Measurements from ENCODE around the gene PDE8A.

Gene PDE8A

DNA sequence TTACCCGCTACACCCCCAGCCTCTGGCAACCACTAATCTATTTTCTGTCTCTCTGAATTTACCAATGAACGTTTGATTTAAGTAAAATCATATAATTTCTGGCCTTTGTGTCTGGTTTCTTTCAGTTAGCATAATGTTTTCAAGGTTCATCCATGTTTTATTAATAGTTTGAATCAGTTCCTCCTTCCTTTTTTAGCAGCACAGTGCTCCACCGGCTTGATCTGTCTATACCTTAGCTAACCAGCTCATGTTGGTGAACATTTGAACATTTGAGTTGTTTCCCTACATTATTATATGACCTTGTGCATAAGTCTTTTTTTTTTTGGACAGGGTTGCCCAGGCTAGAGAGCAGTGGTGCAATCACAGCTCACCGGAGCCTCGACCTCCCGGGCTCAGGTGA is 33.3 kb downstream of the PDE8A start:
- no peak for DNase-seq

DNA sequence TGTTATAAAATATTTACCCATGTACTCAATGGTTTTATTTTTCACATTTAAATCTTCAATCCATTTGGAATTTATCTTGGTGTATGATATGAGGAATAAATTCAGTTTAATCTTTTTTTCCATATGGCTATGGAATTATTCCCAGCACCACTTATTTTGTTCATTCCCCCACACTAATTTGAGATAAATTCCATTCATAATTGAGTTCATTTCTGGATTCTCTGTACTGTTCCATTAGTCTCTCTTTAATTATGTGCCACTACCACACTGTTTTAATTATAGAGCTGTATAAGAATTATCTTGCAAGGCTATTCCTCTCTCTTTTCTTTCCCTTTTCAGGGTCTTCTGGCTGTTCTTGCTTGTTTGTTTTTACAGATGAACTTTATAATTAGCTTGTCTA is 34.6 kb downstream of the PDE8A start:
- no peak for DNase-seq

- DNase-seq = no peak
These were observed 38.3 kb downstream of the PDE8A start for GRCh38 chr15:85019815-85020590.

DNA sequence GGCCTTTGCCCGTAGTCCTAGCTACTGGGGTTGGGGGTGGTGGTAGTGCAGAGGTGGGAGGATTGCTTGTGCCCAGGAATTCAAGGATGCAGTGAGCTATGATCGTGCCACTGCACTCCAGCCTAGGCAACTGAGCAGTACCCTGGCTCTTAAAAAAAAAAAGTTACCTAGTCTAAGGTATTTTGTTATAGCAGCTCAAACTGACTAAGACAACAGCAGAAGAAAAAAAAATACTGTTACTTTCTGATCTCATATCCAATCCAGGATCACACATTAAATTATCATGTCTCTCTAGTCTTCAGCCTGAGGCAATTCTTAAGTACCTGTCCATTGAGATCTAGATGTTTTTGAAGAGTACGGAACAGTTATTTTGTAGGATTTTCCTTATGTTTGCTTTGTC is 39.8 kb downstream of the PDE8A start:
- DNase-seq = no peak

- no peak for DNase-seq
These were observed 41.3 kb downstream of the PDE8A start for GRCh38 chr15:85022860-85023403.

- no peak for DNase-seq
These were observed 42.3 kb downstream of the PDE8A start for GRCh38 chr15:85024003-85024402.

GRCh38 chr15:85024509-85025336 is 43.1 kb downstream of the PDE8A start:
- no peak for DNase-seq

DNA sequence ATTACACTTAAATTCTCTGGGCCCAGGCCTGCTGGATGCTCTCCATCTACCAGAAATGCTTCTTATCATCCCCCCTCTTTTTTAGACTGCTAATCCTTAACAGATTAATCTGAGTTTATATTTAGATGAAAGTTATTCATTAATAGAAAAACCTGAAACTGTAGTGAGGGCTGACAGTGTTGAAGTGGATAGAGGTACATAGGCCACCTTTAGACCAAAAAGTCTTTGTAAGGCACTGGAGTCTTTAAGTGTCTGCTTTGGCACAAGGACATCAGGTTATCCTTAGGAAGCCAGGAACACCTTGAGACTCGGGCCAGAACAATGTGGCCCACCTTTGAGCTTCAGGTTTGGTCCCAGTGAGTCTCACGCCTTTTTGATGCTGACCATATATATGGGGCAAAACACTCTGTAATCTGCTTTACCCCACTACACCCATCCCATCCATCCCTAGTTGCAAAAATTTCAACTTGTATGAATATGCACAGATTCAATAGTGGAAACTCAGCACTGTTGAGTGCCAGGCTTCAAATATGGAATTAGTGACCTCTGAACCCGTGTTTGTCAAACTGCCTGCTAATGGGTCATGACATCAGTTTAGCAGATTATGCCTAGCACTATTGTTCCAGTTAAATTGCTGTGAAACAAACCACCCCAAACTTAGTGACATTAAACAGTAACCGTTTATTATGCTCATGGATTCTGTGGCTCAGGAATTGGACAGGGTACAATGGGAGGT is 44.0 kb downstream of the PDE8A start:
- DNase-seq = no peak

DNA sequence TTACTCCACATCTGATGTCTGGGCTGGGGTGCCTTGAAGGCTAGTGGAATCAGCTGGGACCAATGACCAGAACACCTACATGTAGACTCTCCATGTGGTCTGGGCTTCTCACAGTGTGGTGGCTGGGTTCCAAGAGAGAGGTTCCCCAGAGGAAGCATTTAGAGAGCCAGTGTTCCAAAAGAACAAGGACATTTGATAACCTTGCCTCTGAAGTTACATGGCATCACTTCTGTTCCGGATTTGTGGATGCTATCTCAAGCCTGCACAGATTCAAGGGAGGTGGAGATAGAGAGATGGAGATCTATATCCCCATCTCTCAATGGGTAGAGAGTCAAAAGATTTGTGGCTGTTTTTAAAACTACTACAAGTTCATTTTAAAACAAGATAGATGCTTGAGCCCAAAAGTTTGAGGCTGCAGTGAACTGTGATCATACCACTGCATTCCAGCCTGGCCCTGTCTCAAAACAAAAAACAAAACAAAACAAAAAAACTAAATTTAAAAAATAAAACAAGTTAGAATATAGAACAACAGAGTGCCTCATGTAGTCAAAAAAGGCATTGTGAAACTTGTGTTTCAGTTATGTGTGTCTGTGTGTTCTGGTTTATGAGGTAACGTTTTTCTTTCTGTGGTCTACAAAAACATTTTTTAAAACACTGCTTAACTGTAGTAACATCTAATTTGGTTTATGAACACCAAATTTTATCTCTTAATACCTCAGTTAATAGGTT is 44.8 kb downstream of the PDE8A start:
- no peak for DNase-seq

DNA sequence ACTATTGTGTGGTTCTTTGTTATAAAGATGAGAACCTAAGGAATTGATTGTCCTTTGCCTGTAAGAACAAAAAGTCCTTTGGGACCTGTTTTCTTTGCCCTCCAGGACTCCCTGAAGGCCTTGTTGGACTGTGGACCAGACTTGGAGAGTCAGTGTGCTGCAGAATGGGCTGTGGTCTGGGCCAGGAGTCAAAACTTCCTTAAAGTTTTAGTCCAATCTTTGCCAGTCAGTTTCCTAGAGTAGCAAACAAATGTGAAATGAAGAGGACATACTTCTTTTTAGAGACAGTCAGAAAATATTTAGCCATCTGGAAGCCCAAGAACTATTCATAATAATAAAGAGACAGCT is 45.4 kb downstream of the PDE8A start:
- DNase-seq = no peak

DNA sequence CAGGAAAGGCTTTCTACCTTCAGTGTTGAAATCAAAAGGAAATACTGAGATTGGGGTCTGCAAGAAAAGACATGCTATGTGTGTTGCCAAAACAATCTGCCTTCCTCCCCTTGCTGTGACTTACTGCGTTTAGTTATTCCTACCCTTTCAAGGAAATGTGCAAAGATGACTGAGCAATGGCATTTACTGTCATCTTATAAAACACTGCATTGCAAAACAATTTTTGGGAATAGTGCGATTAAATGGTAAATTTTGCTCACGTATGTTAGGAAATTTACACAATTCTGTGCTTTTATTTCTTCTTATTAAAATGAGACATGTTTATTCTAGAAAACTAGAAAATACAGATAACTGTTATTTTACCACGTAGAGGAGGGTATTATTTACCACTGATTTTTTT is 45.8 kb downstream of the PDE8A start:
- no peak for DNase-seq

- DNase-seq = no peak
These were observed 46.8 kb downstream of the PDE8A start for GRCh38 chr15:85028416-85028815.

GRCh38 chr15:85029221-85029620 is 47.6 kb downstream of the PDE8A start:
- no peak for DNase-seq

GRCh38 chr15:85030301-85030929 is 48.8 kb downstream of the PDE8A start:
- DNase-seq = no peak

DNA sequence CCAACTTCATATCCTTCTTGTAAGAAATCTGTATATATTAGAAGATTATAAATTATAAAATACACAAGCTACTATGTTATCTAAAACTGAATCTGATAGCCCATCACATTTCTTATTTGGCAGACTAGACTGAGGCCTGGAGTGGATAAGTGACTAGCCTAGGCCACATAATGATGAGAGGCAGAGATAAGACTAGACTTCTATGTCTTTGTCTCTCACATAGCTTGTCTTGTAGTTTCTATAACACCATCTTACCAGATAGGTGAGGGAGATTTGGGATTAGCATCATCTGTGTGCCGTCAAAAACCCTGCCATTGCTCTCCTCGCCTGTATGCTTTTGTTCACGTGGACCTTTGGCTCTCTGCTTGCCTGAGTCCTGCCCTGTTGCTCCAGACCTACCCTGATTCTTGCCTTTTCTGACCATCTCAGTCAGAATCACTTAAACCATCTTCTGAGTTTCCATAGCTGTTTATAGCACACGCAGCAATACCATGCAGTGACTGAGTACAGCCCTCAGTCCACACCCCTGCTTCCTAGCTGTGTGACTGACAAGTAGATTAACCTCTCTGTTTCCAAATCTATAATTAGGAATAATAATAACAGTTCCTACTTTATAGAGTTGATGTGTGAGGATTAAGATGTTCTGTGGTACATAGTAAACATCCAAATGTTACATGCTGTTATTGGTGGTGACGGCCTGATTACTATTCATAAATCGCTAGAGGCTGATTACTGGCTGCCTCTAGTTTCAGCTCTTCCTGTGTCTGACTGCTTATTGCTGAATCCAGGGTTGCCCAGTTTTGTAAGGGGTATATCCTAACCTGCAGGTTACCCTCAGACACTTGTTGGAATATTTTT is 49.7 kb downstream of the PDE8A start:
- DNase-seq = no peak

DNA sequence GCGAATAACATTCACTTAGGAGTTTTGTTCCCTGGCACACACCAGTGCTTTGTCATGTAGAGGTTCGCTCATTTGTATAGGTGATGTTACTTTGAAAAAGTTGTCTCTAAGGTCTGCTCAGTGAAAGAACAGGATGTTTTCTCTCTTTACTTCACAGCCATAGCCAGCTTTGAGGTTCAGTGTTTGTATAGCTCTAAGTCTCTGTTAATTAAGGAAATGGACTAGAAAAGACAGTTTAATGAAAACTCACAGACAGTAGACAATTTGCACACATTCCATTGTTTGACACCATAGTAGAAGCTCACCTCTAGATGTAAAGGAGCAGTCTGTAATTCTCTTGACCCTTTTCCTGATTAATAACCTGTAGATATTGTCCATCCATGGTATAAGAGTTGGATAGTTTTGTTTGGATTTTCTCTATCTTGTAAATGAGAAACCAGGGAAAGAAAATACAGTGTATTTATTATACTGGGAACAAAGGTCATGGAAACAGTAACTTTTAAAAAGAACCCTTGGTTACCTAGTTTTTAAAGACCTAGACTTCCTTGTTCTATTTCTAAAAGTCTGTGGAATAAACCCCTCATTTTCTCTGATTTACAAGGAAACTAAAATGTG is 50.4 kb downstream of the PDE8A start:
- no peak for DNase-seq

DNA sequence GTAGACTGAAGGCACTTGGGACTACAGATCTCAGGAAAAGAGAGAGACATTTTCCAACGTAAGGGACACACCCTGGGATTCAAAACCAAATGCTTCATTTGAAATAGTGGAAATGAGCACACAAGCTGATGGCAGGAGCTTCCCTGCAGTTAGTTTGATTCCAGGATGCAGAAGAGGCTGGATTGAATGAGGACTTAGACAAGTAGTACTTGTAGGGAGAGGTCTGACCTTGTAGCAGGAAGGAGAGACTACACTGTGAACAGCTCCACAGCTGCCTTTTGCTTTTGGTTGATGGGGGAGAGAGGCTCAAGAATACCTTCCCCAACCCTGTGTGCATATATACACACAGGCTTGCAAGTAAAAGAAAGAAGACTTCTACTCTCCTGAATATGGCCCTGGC is 51.5 kb downstream of the PDE8A start:
- no peak for DNase-seq

GRCh38 chr15:85034276-85034675 is 52.6 kb downstream of the PDE8A start:
- no peak for DNase-seq

DNA sequence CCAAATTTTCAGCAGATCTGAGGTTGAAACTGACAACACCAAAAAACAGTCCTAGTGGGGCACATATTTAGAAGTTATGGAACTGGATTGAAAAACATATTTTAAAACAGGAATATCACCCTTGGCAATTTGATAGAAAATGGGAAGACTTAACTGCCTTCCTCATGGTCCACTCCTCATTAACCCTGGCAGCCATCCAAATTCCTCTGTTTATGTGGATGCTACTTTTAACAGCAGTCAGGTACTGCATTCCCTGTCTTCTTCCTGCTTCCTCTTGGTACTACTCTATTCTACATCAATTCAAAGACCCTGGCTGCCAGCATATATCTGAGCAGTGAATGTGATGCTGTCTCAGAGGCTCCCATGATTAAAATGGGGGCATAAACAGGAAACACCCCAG is 54.3 kb downstream of the PDE8A start:
- DNase-seq = no peak

GRCh38 chr15:85036716-85037115 is 55.1 kb downstream of the PDE8A start:
- no peak for DNase-seq

DNA sequence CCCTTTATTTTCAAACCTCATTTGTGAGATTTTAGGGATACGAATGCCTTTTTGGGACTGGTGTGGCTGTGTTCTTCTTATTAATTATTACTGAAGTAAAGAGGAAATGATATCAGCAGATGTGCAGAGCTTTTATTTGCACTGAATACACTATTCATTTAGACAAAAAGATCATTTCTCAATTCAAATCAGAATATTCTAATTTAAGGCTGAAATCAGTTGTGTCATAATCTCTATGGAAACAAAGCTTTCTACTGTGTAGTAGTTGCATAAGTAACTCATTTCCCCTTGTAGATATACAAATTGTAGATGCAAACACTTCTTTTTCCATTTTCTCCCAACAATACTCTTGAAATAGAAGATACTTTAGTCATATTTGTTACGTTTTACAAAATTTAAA is 56.0 kb downstream of the PDE8A start:
- DNase-seq = no peak
